GM06990 (cell line): Measurements from ENCODE around the gene COMMD10.

Experiments used
- DNase-seq: peaks from one replicate; pipeline ENCODE4 v3.0.0-alpha.2; 2011; ENCODE audit not compliant: insufficient read length; ENCODE audit errors: extremely low read depth
- H3K27me3 ChIP-seq: replicated peaks from 2 replicates; pipeline ENCODE4 v1.6.0; 2011; ENCODE audit warnings: low read length; ENCODE audit not compliant: control insufficient read depth, insufficient read depth
- H3K36me3 ChIP-seq: 2 replicates; pipeline ENCODE4 v1.5.1; 2011; ENCODE audit warnings: low read length; ENCODE audit not compliant: control insufficient read depth, insufficient read depth
- H3K4me3 ChIP-seq: replicated peaks from 2 replicates; pipeline ENCODE4 v1.5.1; 2011; ENCODE audit warnings: low read depth, mild to moderate bottlenecking, control low read depth, low read length
- CTCF ChIP-seq: IDR thresholded peaks from 2 replicates; pipeline ENCODE4 v1.5.1; 2011; ENCODE audit warnings: low read length, control low read depth, mild to moderate bottlenecking, inconsistent platforms; ENCODE audit not compliant: insufficient read depth, poor library complexity, severe bottlenecking

COMMD10 gene

GRCh38 chr5:116157902-116158301 is 73.1 kb downstream of the COMMD10 start:
- no peak for DNase-seq
- TF ChIP-seq CTCF = no peak
- Histone ChIP-seq H3K36me3 (no peaks in the 10 kb centered on the region), H3K4me3 (no peak overlapping the region), H3K27me3 (no peaks in the 10 kb centered on the region)

GRCh38 chr5:116159006-116159405 is 74.2 kb downstream of the COMMD10 start:
- DNase-seq = no peak

GRCh38 chr5:116174111-116174510 is 89.3 kb downstream of the COMMD10 start:
- no peak for TF ChIP-seq CTCF
- H3K27me3 ChIP-seq = no peaks in the 10 kb centered on the region
- no peak for DNase-seq
- H3K4me3 ChIP-seq = no peak overlapping the region
- no peaks in the 10 kb centered on the region for H3K36me3 ChIP-seq

More at GRCh38 chr5:116159006-116159405, 74.2 kb downstream of the COMMD10 start:
- no peak for TF ChIP-seq CTCF
- Histone ChIP-seq H3K4me3 (no peak overlapping the region), H3K36me3 (no peaks in the 10 kb centered on the region), H3K27me3 (no peaks in the 10 kb centered on the region)

- no peak for DNase-seq
- Histone ChIP-seq H3K4me3 (no peak overlapping the region), H3K36me3 (no peaks in the 10 kb centered on the region), H3K27me3 (no peaks in the 10 kb centered on the region)
- TF ChIP-seq CTCF = no peak
Measured at GRCh38 chr5:116176121-116176520, 91.3 kb downstream of the COMMD10 start.

GRCh38 chr5:116178925-116179324 is 94.1 kb downstream of the COMMD10 start:
- TF ChIP-seq CTCF = no peak
- DNase-seq = no peak
- Histone ChIP-seq H3K36me3 (no peaks in the 10 kb centered on the region), H3K4me3 (no peak overlapping the region), H3K27me3 (no peaks in the 10 kb centered on the region)

- TF ChIP-seq CTCF = no peak
- DNase-seq = no peak
- no peaks in the 10 kb centered on the region for H3K36me3 ChIP-seq
- H3K4me3 ChIP-seq = no peak overlapping the region
- no peaks in the 10 kb centered on the region for H3K27me3 ChIP-seq
Measured at GRCh38 chr5:116209166-116209565, 124.3 kb downstream of the COMMD10 start.
